HG02678 (cell line): ENCODE data around the gene UNC93B1.

Source experiments
- ATAC-seq: cut with Tn5 transposase; IDR thresholded peaks from one replicate; pipeline ENCODE4 v1.9.1; 2021; ENCODE audit warnings: mild to moderate bottlenecking, moderate library complexity; ENCODE audit not compliant: unreplicated experiment

Gene UNC93B1

DNA sequence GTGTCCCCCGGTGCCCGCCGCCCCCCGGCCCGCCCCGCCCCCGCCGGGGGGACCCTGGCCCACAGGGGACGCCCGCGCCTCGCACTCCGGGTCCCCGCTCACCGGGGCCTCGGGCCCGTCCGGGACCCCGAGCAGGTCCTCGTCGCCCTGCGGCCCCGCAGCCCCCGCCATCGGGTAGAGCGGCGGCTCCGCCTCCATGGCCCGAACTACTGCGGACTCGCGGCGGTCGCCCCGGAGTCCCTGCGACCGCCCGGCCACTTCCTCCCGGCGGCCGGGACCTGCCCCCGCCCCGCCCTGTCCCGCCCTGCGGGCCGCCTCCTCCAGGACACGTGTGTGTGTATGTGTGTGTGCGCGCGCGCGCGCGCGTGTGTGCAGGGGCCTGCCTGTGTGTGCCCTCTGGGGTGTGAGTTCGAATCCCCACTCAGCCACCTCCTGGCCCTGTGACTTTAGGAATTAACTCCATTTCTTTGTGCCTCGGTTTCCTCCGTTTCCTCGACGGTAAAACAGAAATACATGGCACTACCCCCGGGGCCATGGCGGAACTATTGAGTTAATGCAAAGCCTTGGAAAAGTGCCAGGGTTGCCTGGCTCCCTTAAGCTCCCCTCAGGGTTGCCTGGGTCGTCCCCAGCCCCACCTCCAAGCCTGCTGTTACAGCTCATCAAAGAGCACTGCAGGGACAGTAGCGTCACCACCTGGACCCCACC, at the start of gene UNC93B1:
UNC93B1 (minus strand) TSS at position 252 of the 705 bp plus-strand sequence; CDS start at position 198, 54 bp downstream.
- peak; percentile 74 for ATAC-seq

DNA sequence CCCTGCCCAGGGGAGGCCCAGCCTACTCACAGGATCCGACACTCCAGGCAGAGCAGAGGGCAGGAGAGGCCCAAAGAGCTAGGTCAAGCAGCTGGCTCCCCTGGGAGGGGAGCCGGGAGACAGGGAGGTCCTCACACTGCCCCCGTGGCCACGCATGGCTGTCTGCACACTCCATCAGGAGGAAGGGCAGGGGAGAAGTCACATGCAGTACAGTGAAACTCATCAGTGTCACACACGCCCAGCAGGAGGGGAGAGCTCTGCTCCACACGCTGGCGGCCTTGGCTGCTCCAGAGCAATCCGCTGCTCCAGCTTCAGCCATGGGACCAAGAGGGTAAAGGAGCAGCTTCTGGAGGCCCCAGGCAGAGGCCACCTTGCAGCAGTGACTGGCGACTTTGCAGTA, 49.2 kb upstream of the UNC93B1 start:
- ATAC-seq, result no peak

DNA sequence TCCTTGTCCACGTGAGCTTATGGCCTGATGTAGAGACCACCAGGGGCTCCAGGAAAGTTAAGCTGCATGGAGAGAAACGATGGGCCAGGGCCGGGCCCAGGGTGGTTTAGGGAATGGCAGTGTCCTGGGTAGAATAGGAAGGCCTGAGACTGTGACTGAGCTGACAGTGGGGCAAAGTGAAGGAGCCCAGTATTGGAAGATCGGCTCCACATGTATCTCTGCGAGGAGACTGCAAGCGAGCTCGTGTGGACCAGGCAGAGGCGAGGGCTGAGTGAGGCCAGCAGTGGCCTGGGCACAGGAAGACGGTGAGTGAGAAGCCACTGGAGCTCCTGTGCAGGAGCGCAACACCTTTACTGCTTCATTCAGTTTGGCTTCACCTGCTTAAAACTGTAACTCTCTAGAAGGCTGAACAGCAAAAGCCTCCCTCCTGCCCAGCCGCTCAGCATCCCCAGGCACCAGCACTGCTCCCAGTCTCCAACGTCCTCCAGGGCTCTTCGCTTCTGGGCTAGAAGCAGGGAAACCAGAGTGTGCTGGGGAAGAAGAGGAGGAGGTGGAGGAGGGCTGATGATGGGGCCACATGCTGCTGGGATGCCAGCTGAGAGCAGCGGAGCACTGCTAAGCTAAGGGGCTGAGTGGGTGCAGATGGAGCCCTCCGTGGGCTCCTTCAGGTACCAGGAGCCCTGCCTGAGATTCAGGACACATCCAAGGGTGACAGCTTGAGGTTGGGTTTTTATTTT, 48.4 kb upstream of the UNC93B1 start:
- ATAC-seq, result no peak

GRCh38 chr11:68051191-68052136, 47.6 kb upstream of the UNC93B1 start:
- no peak for ATAC-seq

GRCh38 chr11:68050371-68050841, 46.5 kb upstream of the UNC93B1 start:
- ATAC-seq, result no peak

- ATAC-seq, result no peak
These were observed 45.8 kb upstream of the UNC93B1 start for GRCh38 chr11:68049509-68050370.

GRCh38 chr11:68048681-68049508, 45.0 kb upstream of the UNC93B1 start:
- no peak for ATAC-seq

- no peak for ATAC-seq
These were observed 43.8 kb upstream of the UNC93B1 start for GRCh38 chr11:68047437-68048290.

- ATAC-seq, result no peak
These were observed 41.0 kb upstream of the UNC93B1 start for GRCh38 chr11:68044898-68045351.

DNA sequence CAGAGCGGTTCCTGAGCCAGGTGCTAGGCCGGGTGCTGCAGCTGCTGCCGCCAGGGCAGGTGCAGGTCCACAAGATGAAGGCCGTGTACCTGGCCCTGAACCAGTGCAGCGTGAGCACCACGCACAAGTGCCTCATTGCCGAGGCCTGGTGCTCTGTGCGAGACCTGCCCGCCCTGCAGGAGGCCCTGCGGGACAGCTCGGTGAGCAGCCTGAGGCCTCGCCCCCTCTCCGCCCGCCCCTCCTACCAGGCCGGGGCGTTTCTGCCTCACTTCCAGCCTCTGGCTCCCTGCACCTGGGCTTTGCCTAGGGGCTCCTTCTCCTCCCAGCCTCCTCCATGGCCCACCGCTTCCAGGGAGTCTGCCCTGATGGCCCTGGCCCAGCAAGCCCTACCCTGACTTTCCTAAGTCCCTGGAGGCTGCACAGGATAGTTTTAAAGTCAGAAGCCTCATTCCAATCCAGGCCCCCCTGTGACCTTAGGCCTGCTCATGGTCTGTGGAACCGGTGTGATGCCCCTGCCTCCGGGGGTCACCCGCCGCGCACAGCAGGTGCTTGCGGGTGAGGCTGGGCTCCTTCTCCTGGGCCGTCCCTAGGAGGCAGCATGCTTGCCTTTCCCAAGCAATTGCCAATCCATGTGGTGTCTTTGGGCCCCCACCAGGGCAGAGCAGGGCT, 40.4 kb upstream of the UNC93B1 start:
- ATAC-seq, result no peak

GRCh38 chr11:68043349-68044144, 39.6 kb upstream of the UNC93B1 start:
- no peak for ATAC-seq

GRCh38 chr11:68043029-68043348, 39.1 kb upstream of the UNC93B1 start:
- ATAC-seq, result no peak

GRCh38 chr11:68042219-68043028, 38.5 kb upstream of the UNC93B1 start:
- no peak for ATAC-seq

DNA sequence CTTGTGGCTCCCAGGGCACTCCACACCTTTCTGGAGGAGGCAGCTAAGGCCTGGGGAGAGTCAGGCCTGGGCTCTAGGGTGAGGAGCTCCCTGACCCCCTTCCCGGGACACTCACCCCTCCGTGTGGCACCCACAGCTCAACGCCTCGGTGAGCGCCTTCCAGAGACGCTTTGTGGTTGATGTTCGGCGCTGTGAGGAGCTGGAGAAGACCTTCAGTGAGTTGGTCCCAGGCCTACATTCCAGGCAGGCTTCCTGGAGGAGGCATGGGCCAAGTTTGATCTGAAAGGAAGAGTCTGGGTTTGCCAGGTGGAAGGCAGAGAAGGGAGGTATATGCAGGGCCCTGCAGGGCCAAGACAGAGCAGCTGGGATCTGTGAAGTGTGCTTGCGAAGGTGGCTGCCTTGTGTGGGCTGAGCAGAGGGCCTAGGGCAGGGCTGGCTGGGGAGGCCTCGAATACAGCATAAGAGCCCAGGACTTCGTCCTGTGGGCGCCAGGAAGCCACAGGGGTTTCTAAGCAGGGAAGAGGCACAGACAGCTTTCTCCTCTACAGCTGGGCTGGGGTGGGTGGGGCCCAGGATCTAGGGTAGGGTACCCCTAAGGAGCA, 37.8 kb upstream of the UNC93B1 start:
- no peak for ATAC-seq

- no peak for ATAC-seq
These were observed 37.2 kb upstream of the UNC93B1 start for GRCh38 chr11:68040957-68041591.
